Endometrium (tissue), 2 donors: ENCODE data around the gene CREG1.
"Not testable (repeated sequence)": the region's sequence is repeated elsewhere in the genome, so short reads cannot be mapped to it uniquely, and the experiment has no call there.

Source experiments
- FAIRE-seq: peaks from 2 replicates; lab custom pipeline; 2012; peaks lifted over from hg19 to GRCh38; lab: Jason Lieb, UNC
- donor health status: control.
- donor health status: control.

The CREG1 gene

DNA sequence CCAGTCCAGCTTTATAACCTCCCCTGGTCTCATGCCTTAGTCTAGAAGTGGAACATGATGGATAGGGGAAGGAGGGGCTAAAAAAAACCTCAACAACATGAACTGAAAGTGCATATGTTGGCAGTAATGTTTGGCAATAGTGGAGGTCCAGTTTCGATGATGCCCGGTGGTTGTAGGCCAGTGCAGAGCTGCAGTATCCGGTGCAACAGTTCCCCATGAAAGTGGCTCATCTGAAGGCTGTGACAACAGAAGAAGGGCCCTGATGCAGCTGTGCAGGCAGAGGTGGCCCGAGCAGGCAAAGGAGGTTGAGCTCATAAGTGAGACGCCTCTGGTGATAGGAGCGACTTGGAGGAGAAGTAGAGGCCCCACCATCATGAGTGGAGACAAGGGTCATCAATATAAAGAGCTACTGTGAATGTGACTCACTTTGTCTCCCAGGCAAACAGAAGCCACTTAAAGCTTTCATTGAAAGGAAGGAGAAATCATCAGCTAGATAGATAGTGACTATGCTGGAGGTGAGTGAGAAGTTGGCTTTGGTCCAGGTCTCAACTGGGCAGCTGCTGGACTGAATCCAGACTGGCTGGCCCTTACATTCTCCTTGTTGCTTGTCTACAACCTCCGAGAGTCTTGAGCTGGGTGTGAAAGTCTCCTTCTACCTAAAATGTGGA, 10.2 kb upstream of the CREG1 start:
- no peak for FAIRE-seq

- no peak for FAIRE-seq
Measured at GRCh38 chr1:167562702-167563101, 9.1 kb upstream of the CREG1 start.

DNA sequence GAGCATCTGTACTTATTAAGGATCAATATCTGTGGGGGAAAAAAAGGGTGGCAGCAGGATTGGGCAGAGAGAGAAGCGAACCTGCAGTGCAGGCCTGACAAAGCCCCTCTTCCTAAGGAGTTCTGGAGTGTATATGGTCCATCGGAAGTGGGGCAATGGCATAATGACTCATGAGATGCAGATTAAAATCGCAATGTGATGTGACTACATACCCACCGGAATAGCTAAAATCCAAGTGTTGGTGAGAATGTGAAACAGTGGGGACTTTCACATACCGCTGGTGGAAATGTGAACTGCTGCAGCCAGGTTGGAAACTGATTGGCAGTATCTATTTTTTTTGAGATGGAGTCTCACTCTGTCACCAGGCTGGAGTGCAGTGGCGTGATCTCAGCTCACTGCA, 8.2 kb upstream of the CREG1 start:
- no peak for FAIRE-seq

DNA sequence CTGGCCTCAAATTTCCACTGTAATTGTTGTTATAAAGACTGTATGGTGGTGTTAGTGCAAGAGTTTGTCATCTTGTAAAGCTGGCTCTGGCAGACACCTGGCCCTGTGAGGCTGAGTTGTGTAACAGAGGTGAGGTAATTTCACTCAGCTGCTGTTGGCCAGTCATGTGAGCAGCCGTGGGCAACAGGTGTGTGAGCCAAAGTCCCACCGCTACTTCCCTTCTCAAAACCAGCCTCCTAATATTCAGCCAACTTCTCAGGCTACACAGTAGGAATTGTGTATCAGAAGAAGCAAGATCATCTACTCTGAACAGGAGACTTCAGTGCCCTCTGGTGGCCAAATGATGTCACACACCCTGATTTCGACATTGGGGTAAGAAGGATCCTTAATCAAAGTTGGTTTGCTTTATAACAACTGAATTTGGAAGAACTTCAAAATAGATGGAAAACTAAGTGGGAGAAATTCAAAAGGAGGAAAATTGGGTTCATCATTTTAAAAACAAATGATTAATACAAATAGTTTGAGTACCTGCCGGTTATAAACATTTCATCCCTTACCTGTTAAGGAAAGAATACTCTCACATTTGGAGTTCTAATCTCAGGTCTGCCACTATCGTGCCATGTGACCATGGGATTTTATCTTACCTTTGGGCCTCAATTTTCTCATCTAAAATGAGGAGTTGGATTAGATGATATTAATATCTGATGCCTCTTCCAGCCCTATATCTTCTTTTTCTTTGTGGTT, 2.6 kb upstream of the CREG1 start:
- peak; percentile 71 for FAIRE-seq

DNA sequence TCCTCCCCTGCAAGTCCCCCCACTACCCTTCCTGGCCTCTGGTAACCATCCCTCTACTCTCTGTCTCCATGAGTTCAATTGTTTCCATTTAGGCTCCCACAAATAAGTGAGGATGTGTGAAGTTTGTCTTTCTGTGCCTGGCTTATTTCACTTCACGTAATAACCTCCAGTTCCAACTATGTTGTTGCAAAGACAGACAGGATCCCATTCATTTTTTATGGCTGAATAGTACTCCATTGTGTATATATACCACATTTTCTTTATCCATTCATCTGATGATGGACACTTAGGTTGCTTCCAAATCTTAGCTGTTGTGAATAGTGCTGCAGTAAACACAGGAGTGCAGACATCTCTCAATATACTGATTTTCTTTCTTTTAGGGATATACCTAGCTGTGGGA, 1.5 kb upstream of the CREG1 start:
- not testable (repeated sequence) for FAIRE-seq

GRCh38 chr1:167554028-167554779, 642 bp upstream of the CREG1 start:
- no peak for FAIRE-seq

- no peak for FAIRE-seq
Measured at GRCh38 chr1:167551362-167551761, 2.2 kb downstream of the CREG1 start.

- no peak for FAIRE-seq
Measured at GRCh38 chr1:167548059-167548932, 5.3 kb downstream of the CREG1 start.

GRCh38 chr1:167546935-167547334, 6.6 kb downstream of the CREG1 start:
- no peak for FAIRE-seq

- FAIRE-seq, result no peak
Measured at GRCh38 chr1:167545349-167545748, 8.2 kb downstream of the CREG1 start.

DNA sequence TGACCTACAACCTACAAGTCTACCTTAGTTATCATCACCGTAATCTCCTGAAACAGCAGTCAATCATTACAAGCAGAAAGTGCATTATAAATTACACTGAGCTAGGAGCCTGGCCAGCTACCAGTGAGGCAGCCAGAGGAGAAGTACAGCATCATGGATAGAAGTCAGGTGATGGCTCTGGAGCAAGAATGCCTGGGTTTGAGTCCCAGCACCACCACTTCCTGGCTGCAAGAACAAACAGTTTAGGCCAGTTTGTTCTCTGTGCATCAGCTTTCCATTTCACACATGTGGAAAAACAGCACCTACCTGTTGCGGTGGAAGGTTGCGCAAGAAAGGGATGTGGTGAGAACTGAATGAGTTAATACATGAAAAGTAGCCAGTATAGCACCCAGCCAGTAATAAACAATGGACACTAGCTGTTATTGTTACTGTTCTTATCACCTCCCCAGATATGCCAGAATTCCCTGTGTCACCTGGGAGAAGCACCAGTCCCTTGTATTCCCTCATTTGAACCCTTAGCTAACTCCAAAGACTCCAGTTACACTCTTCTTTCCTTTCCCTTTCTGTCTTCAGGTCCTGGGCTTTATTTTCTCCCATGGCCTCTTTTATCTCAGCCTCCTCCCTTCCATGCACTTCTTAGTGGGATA, 9.0 kb downstream of the CREG1 start:
- FAIRE-seq, result no peak

- FAIRE-seq, result no peak
Measured at GRCh38 chr1:167543199-167543990, 10.2 kb downstream of the CREG1 start.

- FAIRE-seq, result no peak
Measured at GRCh38 chr1:167542109-167543032, 11.2 kb downstream of the CREG1 start.

- no peak for FAIRE-seq
Measured at GRCh38 chr1:167541610-167542009, 12.0 kb downstream of the CREG1 start.

DNA sequence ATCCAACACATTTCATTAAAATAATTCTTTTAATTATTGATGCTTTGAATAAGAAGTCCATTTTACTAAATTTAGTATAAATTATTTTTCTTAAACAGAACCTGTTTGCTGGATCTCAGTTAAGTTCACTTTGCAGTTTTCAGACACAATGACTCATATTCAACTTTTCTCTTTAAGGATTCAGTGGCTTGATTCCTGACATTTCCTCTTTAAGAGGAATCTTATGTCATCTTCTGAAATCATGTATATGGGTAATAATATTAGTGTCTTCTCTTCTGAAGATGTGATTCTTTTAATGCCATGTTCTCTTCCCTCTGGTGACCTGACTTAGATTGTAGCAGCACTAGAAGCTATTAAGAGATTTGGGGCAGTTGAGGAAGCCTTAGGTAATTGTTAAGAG, 12.6 kb downstream of the CREG1 start:
- no peak for FAIRE-seq

DNA sequence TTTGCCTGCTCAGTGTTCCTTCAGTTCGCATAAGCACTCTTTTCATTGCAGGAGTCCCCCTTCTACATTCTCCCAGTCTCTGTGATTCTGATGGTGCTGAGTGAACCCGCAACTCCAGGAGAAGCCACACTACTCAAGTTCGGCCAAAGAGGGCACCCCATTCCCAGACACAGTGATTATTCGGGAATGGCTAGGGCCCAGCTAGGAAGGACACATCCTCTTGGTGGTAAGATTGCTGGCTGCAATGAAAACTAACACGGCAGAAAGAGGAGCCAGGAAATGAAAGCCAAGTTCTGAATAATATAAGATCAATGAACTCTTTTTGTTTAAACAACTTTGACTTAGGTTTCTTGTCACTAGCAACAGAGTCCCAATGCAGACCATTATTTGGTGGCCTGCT, 14.9 kb downstream of the CREG1 start:
- FAIRE-seq, result no peak

DNA sequence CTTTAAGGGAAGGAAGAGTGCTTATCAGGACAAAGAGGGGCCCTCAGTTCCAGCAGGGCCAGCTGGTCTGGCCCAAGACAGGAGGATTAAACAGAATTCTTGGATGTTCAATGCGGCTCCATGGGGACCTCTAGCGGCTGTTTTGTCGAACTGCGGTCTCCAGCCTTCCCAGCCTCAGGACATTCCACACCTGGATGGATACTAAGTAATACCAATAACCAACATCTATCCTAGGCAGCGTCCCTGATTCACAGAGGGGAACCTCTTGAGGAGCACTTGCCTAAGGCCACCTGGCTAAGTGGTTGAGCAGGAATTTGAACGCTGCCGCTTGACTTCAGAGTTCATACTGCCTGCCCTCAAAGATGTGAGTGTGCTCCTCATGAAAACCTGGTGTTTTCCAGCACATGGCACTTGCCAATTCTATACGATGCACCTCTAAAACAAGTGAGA, 19.7 kb downstream of the CREG1 start:
- FAIRE-seq, result no peak

DNA sequence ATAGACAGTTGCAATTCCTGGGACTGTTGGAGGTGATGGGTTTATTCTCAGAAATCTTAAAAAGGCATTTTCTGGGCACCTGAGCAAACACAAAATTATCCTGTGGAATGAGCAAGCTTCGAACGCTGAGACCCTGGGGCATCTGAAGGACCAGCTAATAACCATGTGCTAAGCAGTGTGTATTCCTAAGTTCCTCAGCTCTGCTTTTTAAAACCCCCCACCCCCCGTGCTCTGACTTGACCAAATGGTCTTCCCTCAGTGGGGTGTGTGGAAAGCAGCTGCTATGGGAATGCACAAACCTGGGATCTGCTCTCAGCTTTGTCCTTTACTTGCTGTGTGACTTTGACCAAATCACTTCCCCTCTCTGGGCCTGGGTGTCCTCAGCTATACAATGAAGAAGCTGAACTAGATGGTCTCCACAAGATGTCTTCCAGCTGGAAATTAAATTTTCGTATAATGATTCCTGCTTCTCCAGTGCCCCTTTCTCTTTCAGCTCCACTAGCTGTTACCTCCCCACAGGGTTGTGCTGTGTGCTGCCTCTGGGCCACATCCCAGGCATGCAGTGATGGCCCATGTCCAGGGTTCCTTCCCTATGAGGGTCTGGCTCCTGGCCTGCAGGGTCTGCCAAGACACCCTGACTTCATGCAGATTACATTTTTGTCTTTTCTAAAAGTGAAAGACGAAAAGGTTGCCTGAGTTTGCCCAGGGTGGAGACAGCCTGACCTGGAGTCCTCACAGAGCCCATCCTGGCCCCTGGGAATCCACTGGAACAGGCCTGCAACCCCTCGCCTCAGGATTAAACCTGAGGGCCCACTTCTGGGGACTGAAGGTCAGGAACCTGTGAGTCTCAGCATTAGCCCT, 20.4 kb downstream of the CREG1 start:
- FAIRE-seq, result no peak

GRCh38 chr1:167532375-167532774, 21.2 kb downstream of the CREG1 start:
- no peak for FAIRE-seq
